HepG2 (cell line): ENCODE data around the gene BORCS5. TPM values are rescaled to one million over a fixed set of nuclear protein-coding genes. Genes with fewer than 3 reads are reported as not detected.
A peak's percentile ranks its signal among the peaks of the same experiment; 100 is the strongest.

Experiments used
- BHLHE40 ChIP-seq: IDR thresholded peaks from 2 replicates; pipeline ENCODE4 v1.6.1; 2011; ENCODE audit warnings: low read length, improper control_type of control experiment
- DR1 ChIP-seq: sonication (generic); formaldehyde crosslinking; IDR thresholded peaks from 2 replicates; pipeline ENCODE4 v1.8.0; 2021; ENCODE audit warnings: mild to moderate bottlenecking, missing genetic modification reagents, inconsistent platforms
- IRF2 ChIP-seq: IDR thresholded peaks from 2 replicates; pipeline ENCODE4 v1.6.1; 2018; ENCODE audit warnings: missing genetic modification reagents, missing compliant biosample characterization
- JARID2 ChIP-seq: sonication (generic); formaldehyde crosslinking; IDR thresholded peaks from 2 replicates; pipeline ENCODE4 v1.8.1; 2023; ENCODE audit warnings: missing genetic modification reagents, inconsistent platforms; ENCODE audit not compliant: insufficient replicate concordance
- KAT7 ChIP-seq: IDR thresholded peaks from 2 replicates; pipeline ENCODE4 v1.6.1; 2018; ENCODE audit warnings: borderline replicate concordance, missing compliant biosample characterization
- RFXAP ChIP-seq: sonication (generic); formaldehyde crosslinking; IDR thresholded peaks from 2 replicates; pipeline ENCODE4 v1.4.0; 2020; ENCODE audit warnings: missing genetic modification reagents, borderline replicate concordance
- SP2 ChIP-seq: sonication (generic); formaldehyde crosslinking; IDR thresholded peaks from 2 replicates; pipeline ENCODE4 v1.5.1; 2020; ENCODE audit warnings: mild to moderate bottlenecking, missing genetic modification reagents
- ZMYM3 ChIP-seq: sonication (generic); formaldehyde crosslinking; IDR thresholded peaks from 2 replicates; pipeline ENCODE4 v1.5.1; 2020; ENCODE audit warnings: mild to moderate bottlenecking, missing genetic modification reagents
- ZNF557 ChIP-seq: sonication (generic); formaldehyde crosslinking; IDR thresholded peaks from 2 replicates; pipeline ENCODE4 v1.4.0; 2020; ENCODE audit warnings: missing genetic modification reagents
- ZNF605 ChIP-seq: sonication (generic); formaldehyde crosslinking; IDR thresholded peaks from 2 replicates; pipeline ENCODE4 v1.8.0; 2022; ENCODE audit warnings: mild to moderate bottlenecking, missing genetic modification reagents
- ZNF703 ChIP-seq: sonication (generic); formaldehyde crosslinking; IDR thresholded peaks from 2 replicates; pipeline ENCODE4 v1.5.1; 2020; ENCODE audit warnings: missing genetic modification reagents, mild to moderate bottlenecking, moderate library complexity, borderline replicate concordance
- polyA plus RNA-seq, 8 experiments: library from polyadenylated mRNA; depleted of rRNA in 3 of 8; stranded (reverse) in 7 of 8; unstranded in 1 of 8; fragments of >200 nt; fragmentation: Illumina TruSeq in 4 of 8; extraction: Trizol in 4 of 8; gene quantifications; 2 replicates each; pipeline versions ENCODE4 v1.2.1 to v1.2.3, GENCODE V29; 2011 to 2016; ENCODE audit warnings: low read depth in 4 of 8, missing spikeins in 1 of 8, mixed read lengths in 1 of 8; ENCODE audit not compliant: insufficient read depth in 1 of 8
- total RNA-seq, 5 experiments: library from RNA; depleted of rRNA; stranded (reverse); fragments of >200 nt; fragmentation: Illumina TruSeq; extraction: Trizol; gene quantifications; 2 replicates each; pipeline ENCODE4 v1.2.3, GENCODE V29; 2016; ENCODE audit warnings: low read depth in 1 of 5
- TF ChIP-seq, protein P1 (sequence below): fragments of 450-650 bp; IDR thresholded peaks from 2 replicates; pipeline ENCODE4 v1.6.1; 2017
- TF ChIP-seq, protein P2 (sequence below): sonication (generic); formaldehyde crosslinking; IDR thresholded peaks from 2 replicates; pipeline ENCODE4 v1.4.0; 2020; ENCODE audit warnings: missing genetic modification reagents, borderline replicate concordance
- TF ChIP-seq, protein P3 (sequence below): fragments of 450-650 bp; IDR thresholded peaks from 2 replicates; pipeline ENCODE4 v1.6.1; 2017; ENCODE audit warnings: mild to moderate bottlenecking
- TF ChIP-seq, protein P4 (sequence below): sonication (generic); formaldehyde crosslinking; IDR thresholded peaks from 2 replicates; pipeline ENCODE4 v1.5.0; 2020; ENCODE audit warnings: mild to moderate bottlenecking, missing genetic modification reagents, borderline replicate concordance

Gene BORCS5
- total and polyA plus RNA-seq, 2 of the 13 experiments (the other 11 are each of a cell fraction or from before 2014, with no cell fraction given): 3.9 to 4.7 TPM

DNA sequence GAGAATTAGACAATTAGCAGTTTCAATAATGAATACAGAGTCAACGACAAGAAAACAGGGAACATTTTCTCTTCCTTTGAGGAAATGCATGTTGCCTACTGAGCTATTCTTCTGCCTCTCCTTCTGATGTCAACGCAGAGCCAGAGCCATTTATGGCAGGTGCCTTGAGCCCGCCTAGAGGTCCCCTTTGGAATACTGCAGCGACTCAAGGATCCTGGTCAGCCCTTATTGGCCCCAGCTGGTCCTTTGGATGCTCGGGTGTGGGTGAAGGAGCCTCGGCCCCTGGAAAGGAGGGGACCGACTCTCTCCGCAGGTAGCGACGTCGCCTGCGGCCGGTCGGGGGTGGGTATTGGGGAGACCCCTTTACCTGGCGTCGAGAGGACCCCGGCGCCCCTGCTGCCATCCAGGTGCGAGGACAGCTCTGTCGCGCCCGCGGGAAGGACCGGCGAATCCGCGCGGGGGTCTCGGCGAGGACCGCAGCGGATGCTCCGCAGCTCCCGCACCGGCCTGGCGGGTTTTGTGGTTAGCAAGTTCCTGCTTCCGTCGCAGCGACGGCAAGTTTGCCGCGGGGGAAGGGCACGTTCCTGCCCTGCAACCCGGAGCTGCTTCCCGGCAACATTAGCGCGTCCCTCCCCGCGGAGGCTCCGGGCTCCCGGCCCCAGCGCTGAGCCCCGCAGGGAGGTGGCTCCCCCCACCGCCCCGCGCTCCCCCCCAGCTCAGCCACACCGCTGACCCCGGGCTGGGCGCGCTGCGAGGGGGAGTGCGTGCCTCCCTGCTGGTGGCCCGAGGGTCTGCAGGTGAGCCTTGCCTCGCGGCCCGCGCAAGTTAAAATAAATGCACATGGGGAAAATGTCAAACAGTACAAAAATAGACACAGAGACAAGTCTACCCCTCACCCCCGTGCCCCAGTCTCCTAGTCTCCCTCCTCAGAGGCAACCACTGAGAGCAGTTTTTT lies 6.9 kb upstream of the BORCS5 start, which contains the start of gene MANSC1 (continued):
- TF ChIP-seq, protein P1, sequence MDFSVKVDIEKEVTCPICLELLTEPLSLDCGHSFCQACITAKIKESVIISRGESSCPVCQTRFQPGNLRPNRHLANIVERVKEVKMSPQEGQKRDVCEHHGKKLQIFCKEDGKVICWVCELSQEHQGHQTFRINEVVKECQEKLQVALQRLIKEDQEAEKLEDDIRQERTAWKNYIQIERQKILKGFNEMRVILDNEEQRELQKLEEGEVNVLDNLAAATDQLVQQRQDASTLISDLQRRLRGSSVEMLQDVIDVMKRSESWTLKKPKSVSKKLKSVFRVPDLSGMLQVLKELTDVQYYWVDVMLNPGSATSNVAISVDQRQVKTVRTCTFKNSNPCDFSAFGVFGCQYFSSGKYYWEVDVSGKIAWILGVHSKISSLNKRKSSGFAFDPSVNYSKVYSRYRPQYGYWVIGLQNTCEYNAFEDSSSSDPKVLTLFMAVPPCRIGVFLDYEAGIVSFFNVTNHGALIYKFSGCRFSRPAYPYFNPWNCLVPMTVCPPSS: no peak
- TF ChIP-seq RFXAP (CRISPR knock-in tag) (no peak), ZNF703 (no peak; the same call in 1 of the 2 replicates), JARID2 (CRISPR knock-in tag) (no peak), ZNF557 (CRISPR knock-in tag) (no peak), ZNF605 (no peak), IRF2 (CRISPR knock-in tag) (no peak), ZMYM3 (CRISPR knock-in tag) (no peak), KAT7 (CRISPR knock-in tag) (peak; percentile 67; the same call in 1 of the 2 replicates), BHLHE40 (0 out of 2 replicates have a peak, but pooled peaks have one; percentile 38), DR1 (no peak), SP2 (CRISPR knock-in tag) (no peak)
- TF ChIP-seq, protein P2, sequence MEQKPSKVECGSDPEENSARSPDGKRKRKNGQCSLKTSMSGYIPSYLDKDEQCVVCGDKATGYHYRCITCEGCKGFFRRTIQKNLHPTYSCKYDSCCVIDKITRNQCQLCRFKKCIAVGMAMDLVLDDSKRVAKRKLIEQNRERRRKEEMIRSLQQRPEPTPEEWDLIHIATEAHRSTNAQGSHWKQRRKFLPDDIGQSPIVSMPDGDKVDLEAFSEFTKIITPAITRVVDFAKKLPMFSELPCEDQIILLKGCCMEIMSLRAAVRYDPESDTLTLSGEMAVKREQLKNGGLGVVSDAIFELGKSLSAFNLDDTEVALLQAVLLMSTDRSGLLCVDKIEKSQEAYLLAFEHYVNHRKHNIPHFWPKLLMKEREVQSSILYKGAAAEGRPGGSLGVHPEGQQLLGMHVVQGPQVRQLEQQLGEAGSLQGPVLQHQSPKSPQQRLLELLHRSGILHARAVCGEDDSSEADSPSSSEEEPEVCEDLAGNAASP: no peak
- TF ChIP-seq, protein P3, sequence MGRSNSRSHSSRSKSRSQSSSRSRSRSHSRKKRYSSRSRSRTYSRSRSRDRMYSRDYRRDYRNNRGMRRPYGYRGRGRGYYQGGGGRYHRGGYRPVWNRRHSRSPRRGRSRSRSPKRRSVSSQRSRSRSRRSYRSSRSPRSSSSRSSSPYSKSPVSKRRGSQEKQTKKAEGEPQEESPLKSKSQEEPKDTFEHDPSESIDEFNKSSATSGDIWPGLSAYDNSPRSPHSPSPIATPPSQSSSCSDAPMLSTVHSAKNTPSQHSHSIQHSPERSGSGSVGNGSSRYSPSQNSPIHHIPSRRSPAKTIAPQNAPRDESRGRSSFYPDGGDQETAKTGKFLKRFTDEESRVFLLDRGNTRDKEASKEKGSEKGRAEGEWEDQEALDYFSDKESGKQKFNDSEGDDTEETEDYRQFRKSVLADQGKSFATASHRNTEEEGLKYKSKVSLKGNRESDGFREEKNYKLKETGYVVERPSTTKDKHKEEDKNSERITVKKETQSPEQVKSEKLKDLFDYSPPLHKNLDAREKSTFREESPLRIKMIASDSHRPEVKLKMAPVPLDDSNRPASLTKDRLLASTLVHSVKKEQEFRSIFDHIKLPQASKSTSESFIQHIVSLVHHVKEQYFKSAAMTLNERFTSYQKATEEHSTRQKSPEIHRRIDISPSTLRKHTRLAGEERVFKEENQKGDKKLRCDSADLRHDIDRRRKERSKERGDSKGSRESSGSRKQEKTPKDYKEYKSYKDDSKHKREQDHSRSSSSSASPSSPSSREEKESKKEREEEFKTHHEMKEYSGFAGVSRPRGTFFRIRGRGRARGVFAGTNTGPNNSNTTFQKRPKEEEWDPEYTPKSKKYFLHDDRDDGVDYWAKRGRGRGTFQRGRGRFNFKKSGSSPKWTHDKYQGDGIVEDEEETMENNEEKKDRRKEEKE: no peak
- TF ChIP-seq, protein P4, sequence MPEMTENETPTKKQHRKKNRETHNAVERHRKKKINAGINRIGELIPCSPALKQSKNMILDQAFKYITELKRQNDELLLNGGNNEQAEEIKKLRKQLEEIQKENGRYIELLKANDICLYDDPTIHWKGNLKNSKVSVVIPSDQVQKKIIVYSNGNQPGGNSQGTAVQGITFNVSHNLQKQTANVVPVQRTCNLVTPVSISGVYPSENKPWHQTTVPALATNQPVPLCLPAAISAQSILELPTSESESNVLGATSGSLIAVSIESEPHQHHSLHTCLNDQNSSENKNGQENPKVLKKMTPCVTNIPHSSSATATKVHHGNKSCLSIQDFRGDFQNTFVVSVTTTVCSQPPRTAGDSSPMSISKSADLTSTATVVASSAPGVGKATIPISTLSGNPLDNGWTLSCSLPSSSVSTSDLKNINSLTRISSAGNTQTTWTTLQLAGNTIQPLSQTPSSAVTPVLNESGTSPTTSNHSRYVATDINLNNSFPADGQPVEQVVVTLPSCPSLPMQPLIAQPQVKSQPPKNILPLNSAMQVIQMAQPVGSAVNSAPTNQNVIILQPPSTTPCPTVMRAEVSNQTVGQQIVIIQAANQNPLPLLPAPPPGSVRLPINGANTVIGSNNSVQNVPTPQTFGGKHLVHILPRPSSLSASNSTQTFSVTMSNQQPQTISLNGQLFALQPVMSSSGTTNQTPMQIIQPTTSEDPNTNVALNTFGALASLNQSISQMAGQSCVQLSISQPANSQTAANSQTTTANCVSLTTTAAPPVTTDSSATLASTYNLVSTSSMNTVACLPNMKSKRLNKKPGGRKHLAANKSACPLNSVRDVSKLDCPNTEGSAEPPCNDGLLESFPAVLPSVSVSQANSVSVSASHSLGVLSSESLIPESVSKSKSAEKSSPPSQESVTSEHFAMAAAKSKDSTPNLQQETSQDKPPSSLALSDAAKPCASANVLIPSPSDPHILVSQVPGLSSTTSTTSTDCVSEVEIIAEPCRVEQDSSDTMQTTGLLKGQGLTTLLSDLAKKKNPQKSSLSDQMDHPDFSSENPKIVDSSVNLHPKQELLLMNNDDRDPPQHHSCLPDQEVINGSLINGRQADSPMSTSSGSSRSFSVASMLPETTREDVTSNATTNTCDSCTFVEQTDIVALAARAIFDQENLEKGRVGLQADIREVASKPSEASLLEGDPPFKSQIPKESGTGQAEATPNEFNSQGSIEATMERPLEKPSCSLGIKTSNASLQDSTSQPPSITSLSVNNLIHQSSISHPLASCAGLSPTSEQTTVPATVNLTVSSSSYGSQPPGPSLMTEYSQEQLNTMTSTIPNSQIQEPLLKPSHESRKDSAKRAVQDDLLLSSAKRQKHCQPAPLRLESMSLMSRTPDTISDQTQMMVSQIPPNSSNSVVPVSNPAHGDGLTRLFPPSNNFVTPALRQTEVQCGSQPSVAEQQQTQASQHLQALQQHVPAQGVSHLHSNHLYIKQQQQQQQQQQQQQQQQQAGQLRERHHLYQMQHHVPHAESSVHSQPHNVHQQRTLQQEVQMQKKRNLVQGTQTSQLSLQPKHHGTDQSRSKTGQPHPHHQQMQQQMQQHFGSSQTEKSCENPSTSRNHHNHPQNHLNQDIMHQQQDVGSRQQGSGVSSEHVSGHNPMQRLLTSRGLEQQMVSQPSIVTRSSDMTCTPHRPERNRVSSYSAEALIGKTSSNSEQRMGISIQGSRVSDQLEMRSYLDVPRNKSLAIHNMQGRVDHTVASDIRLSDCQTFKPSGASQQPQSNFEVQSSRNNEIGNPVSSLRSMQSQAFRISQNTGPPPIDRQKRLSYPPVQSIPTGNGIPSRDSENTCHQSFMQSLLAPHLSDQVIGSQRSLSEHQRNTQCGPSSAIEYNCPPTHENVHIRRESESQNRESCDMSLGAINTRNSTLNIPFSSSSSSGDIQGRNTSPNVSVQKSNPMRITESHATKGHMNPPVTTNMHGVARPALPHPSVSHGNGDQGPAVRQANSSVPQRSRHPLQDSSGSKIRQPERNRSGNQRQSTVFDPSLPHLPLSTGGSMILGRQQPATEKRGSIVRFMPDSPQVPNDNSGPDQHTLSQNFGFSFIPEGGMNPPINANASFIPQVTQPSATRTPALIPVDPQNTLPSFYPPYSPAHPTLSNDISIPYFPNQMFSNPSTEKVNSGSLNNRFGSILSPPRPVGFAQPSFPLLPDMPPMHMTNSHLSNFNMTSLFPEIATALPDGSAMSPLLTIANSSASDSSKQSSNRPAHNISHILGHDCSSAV (CRISPR knock-in tag): no peak
